K562 (cell line): ENCODE results near the gene FIS1. TPM values are rescaled to one million over a fixed set of nuclear protein-coding genes. Genes with fewer than 3 reads are reported as not detected.

Source experiments
- DPF2 ChIP-seq: fragments of 450-650 bp; IDR thresholded peaks from 2 replicates; pipeline ENCODE4 v1.6.1; 2016
- FOXJ3 ChIP-seq: sonication (generic); formaldehyde crosslinking; IDR thresholded peaks from 2 replicates; pipeline ENCODE4 v1.4.0; 2020; ENCODE audit warnings: mild to moderate bottlenecking, missing genetic modification reagents
- STAG1 ChIP-seq: sonication (generic); formaldehyde crosslinking; IDR thresholded peaks from 2 replicates; pipeline ENCODE4 v1.5.0; 2020; ENCODE audit warnings: missing genetic modification reagents, borderline replicate concordance
- ZKSCAN1 ChIP-seq: fragments of 150-350 bp; IDR thresholded peaks from 2 replicates; pipeline ENCODE4 v1.6.1; 2016; ENCODE audit warnings: low read depth, low read length
- ZNF384 ChIP-seq: IDR thresholded peaks from 2 replicates; pipeline ENCODE4 v1.6.1; 2012; ENCODE audit warnings: low read depth, low read length, improper control_type of control experiment
- polyA plus RNA-seq, 8 experiments: library from polyadenylated mRNA; depleted of rRNA in 4 of 8; stranded (reverse) in 5 of 8; unstranded in 3 of 8; fragments of >200 nt; fragmentation: Nextera tagmentation in 2 of 8; fragmentation: Illumina TruSeq in 1 of 8; extraction: Ambion mirVana in 2 of 8; extraction: Trizol in 1 of 8; gene quantifications; 2 replicates each; pipeline versions ENCODE4 v1.2.1 to v1.2.3, GENCODE V29; 2011 to 2014; ENCODE audit warnings: inconsistent platforms in 1 of 8, missing spikeins in 1 of 8
- total RNA-seq, 7 experiments: library from RNA; depleted of rRNA in 6 of 7; stranded (reverse); fragments of >200 nt in 6 of 7; fragmentation: Illumina TruSeq in 2 of 7; extraction: Trizol in 2 of 7; gene quantifications; 2 replicates each; pipeline versions ENCODE4 v1.2.1 to v1.2.3, GENCODE V29; 2011 to 2021; ENCODE audit warnings: low replicate concordance in 1 of 7
- TF ChIP-seq, protein P1 (sequence below): fragments of 200-600 bp; sonication (generic); IDR thresholded peaks from one replicate; pipeline ENCODE4 v1.6.1; 2012; ENCODE audit warnings: mild to moderate bottlenecking, low read depth, low read length, inconsistent platforms
- TF ChIP-seq, protein P2 (sequence below): sonication (generic); formaldehyde crosslinking; IDR thresholded peaks from 2 replicates; pipeline ENCODE4 v1.9.0; 2022; ENCODE audit warnings: mild to moderate bottlenecking, missing genetic modification reagents

The FIS1 gene
- total and polyA plus RNA-seq, 9 of the 15 experiments (the other 6 are each of a cell fraction or from before 2014, with no cell fraction given), result 86.0 to 257 (median 144) TPM

DNA sequence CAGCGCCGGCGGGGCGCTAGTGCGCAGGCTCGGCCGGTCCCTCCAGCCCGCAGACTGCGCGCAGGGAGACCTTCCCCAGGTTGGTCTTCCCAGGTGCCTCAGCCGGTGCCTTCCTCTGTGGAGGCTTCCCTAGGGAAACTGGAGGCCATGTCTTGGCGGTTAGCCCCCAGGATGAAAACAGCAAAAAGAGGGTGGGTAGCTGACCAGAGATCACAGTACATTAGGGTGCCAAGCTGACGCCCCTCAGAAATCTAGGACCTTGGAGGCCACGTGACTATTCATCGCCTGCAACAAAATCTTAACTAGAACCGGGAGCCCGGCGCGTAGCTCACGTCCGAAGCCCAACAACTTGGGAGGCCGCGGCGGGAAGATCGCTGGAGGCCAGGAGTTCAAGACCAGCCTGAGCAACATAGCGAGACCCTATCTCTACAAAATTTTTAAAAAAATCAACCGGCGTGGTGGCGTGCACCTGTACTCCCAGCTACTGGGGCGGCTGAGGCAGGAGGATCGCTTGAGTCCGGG lies 327 bp upstream of the FIS1 start (continued):
- TF ChIP-seq, protein P1, sequence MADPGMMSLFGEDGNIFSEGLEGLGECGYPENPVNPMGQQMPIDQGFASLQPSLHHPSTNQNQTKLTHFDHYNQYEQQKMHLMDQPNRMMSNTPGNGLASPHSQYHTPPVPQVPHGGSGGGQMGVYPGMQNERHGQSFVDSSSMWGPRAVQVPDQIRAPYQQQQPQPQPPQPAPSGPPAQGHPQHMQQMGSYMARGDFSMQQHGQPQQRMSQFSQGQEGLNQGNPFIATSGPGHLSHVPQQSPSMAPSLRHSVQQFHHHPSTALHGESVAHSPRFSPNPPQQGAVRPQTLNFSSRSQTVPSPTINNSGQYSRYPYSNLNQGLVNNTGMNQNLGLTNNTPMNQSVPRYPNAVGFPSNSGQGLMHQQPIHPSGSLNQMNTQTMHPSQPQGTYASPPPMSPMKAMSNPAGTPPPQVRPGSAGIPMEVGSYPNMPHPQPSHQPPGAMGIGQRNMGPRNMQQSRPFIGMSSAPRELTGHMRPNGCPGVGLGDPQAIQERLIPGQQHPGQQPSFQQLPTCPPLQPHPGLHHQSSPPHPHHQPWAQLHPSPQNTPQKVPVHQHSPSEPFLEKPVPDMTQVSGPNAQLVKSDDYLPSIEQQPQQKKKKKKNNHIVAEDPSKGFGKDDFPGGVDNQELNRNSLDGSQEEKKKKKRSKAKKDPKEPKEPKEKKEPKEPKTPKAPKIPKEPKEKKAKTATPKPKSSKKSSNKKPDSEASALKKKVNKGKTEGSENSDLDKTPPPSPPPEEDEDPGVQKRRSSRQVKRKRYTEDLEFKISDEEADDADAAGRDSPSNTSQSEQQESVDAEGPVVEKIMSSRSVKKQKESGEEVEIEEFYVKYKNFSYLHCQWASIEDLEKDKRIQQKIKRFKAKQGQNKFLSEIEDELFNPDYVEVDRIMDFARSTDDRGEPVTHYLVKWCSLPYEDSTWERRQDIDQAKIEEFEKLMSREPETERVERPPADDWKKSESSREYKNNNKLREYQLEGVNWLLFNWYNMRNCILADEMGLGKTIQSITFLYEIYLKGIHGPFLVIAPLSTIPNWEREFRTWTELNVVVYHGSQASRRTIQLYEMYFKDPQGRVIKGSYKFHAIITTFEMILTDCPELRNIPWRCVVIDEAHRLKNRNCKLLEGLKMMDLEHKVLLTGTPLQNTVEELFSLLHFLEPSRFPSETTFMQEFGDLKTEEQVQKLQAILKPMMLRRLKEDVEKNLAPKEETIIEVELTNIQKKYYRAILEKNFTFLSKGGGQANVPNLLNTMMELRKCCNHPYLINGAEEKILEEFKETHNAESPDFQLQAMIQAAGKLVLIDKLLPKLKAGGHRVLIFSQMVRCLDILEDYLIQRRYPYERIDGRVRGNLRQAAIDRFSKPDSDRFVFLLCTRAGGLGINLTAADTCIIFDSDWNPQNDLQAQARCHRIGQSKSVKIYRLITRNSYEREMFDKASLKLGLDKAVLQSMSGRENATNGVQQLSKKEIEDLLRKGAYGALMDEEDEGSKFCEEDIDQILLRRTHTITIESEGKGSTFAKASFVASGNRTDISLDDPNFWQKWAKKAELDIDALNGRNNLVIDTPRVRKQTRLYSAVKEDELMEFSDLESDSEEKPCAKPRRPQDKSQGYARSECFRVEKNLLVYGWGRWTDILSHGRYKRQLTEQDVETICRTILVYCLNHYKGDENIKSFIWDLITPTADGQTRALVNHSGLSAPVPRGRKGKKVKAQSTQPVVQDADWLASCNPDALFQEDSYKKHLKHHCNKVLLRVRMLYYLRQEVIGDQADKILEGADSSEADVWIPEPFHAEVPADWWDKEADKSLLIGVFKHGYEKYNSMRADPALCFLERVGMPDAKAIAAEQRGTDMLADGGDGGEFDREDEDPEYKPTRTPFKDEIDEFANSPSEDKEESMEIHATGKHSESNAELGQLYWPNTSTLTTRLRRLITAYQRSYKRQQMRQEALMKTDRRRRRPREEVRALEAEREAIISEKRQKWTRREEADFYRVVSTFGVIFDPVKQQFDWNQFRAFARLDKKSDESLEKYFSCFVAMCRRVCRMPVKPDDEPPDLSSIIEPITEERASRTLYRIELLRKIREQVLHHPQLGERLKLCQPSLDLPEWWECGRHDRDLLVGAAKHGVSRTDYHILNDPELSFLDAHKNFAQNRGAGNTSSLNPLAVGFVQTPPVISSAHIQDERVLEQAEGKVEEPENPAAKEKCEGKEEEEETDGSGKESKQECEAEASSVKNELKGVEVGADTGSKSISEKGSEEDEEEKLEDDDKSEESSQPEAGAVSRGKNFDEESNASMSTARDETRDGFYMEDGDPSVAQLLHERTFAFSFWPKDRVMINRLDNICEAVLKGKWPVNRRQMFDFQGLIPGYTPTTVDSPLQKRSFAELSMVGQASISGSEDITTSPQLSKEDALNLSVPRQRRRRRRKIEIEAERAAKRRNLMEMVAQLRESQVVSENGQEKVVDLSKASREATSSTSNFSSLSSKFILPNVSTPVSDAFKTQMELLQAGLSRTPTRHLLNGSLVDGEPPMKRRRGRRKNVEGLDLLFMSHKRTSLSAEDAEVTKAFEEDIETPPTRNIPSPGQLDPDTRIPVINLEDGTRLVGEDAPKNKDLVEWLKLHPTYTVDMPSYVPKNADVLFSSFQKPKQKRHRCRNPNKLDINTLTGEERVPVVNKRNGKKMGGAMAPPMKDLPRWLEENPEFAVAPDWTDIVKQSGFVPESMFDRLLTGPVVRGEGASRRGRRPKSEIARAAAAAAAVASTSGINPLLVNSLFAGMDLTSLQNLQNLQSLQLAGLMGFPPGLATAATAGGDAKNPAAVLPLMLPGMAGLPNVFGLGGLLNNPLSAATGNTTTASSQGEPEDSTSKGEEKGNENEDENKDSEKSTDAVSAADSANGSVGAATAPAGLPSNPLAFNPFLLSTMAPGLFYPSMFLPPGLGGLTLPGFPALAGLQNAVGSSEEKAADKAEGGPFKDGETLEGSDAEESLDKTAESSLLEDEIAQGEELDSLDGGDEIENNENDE, result no peak
- TF ChIP-seq, protein P2, sequence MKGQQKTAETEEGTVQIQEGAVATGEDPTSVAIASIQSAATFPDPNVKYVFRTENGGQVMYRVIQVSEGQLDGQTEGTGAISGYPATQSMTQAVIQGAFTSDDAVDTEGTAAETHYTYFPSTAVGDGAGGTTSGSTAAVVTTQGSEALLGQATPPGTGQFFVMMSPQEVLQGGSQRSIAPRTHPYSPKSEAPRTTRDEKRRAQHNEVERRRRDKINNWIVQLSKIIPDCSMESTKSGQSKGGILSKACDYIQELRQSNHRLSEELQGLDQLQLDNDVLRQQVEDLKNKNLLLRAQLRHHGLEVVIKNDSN, result peak; percentile 82
- TF ChIP-seq ZKSCAN1 (no peak), ZNF384 (no peak), DPF2 (0 out of 2 replicates have a peak, but pooled peaks have one; percentile 12), FOXJ3 (CRISPR knock-in tag) (no peak), STAG1 (CRISPR knock-in tag) (no peak)
